Umbilical cord (tissue), 2 donors: ENCODE data around the gene C1RL. TPM values are rescaled to one million over a fixed set of nuclear protein-coding genes. Genes with fewer than 3 reads are reported as not detected.
A peak's percentile ranks its signal among the peaks of the same experiment; 100 is the strongest.

Source experiments
- DNase-seq: peaks from one replicate; pipeline ENCODE4 v3.0.0-alpha.2; 2015; ENCODE audit warnings: low spot score
- total RNA-seq: library from RNA; depleted of rRNA; stranded (reverse); fragments of >200 nt; gene quantifications from one replicate; pipeline ENCODE4 v1.2.3, GENCODE V29; 2014; ENCODE audit warnings: low replicate concordance; ENCODE audit not compliant: insufficient read depth

The C1RL gene
- total RNA-seq, 1 donor from 2014 or later: 56.3 TPM

GRCh38 chr12:7136676-7137075 lies 27.7 kb upstream of the C1RL start:
- no peak for DNase-seq

GRCh38 chr12:7136071-7136470 lies 27.1 kb upstream of the C1RL start:
- DNase-seq: no peak

DNA sequence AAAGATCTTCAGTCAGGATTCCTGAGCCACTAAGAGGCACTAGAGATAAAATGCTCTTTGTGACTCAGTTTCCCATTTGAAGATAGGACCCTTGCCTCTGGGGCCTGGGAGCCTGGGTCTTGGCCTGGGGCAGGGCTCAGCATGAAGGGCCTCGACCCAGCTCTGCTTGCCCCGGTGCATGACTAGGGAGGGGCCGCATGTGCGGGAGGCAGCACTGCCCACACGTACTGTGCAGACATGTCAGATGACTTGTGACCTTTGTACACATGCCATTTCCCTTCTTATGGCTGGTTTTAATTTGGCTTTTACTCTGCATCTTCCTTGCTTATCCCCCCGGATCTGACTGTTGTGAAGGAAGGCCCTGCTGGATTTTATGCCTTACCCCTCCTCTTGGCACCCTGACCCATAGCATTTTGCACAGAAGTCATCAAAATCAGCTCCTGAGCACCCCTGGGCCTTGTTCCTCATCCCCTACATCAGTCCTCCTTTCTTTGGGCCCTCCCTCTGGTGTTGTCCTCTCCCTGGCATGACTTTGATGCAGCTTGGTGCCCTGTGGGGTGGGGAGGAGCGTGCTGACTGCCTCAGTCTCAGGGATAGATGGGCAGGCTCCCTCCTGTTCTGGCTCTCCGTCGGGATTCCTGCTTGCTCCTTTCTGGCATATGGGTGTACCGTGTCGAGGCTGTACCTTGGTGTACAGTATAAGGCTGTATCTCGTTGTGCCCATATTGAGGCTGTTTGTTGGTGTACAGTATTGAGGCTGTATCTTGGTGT lies 25.6 kb upstream of the C1RL start:
- no peak for DNase-seq

GRCh38 chr12:7131502-7131866 lies 22.5 kb upstream of the C1RL start:
- no peak for DNase-seq

- peak; percentile 69 for DNase-seq
Observed at GRCh38 chr12:7130701-7131501, 21.9 kb upstream of the C1RL start.

GRCh38 chr12:7129872-7130691 lies 21.1 kb upstream of the C1RL start, which contains the start of gene CLSTN3:
Gene CLSTN3, plus strand, starts transcription at chr12:7130371. Its CDS starts 278 bp downstream, at chr12:7130649.
- DNase-seq: peak; percentile 82

- no peak for DNase-seq
Observed at GRCh38 chr12:7129287-7129871, 20.4 kb upstream of the C1RL start.

- DNase-seq: no peak
Observed at GRCh38 chr12:7128681-7129286, 19.8 kb upstream of the C1RL start, which contains the start of gene RBP5. Gene RBP5, minus strand, starts transcription at chr12:7128889. Its CDS starts 114 bp downstream, at chr12:7128775.

DNA sequence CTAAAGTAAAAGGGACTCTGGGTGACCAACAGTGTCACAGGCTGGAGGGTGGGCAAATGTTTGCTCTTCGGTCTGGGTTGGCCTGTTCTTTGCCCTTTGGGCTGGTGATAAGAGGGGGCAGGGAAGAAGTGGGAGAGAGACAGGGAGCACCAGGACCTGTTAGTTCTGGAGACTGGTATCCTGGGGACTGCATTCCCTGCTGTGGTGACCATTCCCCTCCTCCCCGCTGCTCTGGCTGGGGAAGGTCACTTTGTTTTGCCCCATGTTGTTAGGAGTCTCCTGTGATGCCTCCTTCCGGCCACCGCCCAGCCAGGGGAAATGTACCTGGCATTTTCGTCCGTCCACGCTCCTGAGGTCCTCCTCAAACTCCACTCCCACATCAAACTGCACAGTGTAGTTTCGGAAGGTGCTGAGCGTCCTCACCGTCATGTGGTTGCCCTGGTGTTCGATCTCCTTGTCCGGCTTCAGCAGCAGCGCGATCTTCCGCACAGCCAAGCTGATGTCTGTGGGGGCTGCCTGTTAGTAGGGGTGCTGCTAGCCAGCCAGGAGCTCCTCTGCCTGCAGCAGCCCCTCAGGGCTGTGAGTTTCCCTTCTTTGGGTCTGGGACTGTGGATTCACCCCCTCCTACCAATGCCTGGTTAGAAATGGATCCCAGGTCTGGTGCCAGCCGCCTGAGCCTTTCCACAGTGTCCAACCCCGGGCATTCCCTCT lies 19.1 kb upstream of the C1RL start:
- no peak for DNase-seq

- no peak for DNase-seq
Observed at GRCh38 chr12:7125632-7126227, 16.7 kb upstream of the C1RL start.

DNA sequence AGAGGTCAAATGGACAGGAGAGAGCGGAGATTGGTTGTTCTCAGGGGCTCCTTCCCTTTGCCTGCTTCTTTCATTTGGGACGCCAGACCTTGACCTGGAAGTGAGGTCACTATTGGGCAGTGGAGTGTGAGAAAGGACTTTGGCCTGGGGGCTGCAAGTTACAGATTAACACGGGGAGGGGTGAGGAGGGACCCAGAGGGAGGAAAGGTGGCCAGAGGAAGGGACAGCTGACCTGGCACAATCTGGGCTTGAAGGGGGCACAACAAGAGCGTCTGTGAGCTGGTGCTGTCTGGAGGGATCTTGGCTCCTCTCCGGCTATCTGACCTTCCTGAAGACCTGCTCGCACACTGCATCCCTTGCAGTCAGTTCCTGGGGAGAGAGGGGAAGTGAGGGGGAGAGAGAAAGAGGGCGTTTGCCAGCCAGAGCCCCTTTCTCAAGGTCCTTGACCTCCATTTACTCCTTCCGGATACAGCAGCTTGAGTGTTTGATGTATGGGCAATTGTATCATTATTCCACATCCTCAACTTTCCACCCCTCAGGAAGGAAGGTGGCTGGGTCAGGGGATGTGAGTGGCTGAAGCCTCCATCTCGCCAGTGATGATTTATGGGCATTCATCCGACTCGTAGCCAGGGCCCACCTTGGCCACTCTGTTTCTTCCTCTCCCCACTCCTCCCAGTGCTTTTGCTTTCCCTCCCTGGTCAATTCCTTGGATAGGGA lies 14.9 kb upstream of the C1RL start:
- DNase-seq: no peak

DNA sequence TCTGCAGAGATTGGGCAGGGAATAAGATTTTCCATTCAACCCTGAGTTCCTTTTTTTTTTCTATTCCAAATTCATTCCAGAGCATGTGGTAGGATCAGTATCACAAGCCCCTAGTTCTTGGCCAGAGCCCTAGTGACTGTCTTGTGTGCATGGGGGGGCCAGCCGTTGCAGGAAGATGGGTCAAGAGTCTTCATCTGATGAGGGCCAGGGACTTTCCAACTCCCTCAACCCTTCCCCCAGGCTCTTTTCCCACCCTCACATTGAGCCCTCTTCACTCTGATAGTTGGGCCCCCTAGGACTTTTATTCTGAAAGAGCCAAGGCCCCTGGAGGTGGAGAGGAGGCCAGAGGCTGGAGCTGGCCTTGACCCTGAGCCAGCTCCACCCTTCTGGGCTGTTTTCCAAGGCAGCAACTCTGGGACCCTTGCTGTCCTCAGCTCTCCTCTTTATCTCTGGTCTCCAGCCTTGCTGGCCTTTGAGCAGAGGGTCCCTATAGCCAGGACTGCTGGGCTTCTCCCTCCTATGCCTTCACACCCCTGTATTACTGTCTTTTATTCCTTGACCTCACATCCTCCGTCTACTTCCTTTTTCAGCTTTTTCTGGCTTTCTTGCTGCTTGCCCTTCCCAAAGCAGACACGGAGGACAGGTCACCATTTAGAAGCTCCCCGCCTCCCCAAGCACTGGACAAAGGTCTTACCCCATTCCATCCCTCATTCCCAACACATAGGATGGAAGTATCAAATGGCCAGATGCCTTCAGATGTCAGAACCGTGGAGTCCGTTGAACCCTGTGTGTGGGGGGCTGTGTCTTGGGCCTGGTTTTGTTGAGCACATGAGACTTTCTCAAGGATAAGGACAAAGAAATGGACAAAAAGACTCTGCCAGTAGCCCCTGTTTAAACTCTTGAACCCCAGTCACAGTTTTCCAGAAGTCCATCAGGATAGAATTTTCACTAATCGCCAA lies 14.1 kb upstream of the C1RL start:
- no peak for DNase-seq

- DNase-seq: no peak
Observed at GRCh38 chr12:7121324-7121723, 12.3 kb upstream of the C1RL start.

DNA sequence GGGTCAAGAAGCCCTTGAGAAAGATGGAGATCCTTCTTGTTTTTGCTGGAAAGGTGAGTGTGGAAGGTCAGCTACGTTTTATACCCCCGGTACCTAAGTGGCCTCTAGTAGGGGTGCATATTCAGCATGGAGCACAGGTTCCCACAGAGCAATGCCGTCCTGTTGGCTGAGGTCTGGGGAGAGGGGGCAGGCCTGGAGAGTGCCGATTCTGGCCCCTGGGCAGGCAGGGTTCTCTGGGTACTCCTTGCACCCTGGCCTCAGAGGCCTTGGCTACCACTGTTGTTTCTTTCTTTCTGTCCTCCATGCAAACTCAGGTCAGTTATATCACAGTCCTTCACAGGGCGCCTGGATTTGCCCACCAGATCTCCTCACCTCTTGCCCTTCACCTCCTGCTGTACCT lies 11.2 kb upstream of the C1RL start:
- DNase-seq: no peak

- no peak for DNase-seq
Observed at GRCh38 chr12:7118881-7119280, 9.9 kb upstream of the C1RL start.

DNA sequence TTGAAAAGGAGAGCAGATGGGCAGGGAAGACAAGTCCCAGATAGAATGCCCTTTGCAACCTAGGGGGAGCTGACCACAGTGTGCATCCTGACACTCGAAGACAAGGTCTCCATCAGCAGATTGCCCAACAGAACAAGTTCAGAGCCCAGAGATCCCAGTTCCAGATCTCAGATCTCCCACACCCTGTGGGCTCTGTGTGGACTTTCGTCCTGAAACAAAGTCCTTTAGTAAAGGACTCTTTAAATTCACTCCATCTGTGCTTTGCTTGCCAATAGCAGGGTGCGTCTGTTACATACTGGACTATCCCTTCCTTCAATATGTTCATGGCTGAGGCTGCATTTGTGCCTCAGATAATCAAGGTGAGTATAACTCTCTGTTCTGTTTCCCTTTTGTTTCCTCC lies 8.7 kb upstream of the C1RL start:
- no peak for DNase-seq

DNA sequence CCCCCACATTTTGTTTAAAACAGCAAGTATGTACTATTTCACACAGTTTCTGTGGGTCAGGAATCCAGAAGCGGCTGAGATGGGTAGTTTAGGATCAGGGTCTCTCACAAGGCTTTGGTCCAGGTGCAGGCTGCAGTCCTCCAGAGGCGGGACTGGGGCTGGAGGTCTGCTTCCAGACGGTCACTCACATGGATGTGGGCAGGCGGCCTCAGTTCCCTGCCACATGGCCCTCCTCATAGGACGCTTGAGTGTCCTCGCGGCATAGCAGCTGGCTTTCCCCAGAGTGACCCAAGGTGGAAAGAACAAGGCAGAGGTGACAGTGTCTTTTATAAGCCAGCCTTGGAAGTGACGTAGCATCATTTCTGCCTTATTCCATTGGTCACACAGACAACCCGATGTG lies 7.9 kb upstream of the C1RL start:
- no peak for DNase-seq

- DNase-seq: no peak
Observed at GRCh38 chr12:7116196-7116595, 7.2 kb upstream of the C1RL start.
